A549 (cell line): ENCODE measurements around the gene NPLOC4. TPM values are rescaled to one million over a fixed set of nuclear protein-coding genes. Genes with fewer than 3 reads are reported as not detected.

ENCODE experiments used
- ATAC-seq, 2 experiments: fragments of 200-7000 bp in 1 of 2; fragments of >200 bp in 1 of 2; cut with Nextera tagmentation in 1 of 2; cut with Tn5 transposase in 1 of 2; 3 replicates each; pipeline versions ENCODE4 v1.8.0 to v1.9.1; 2018 to 2020; ENCODE audit warnings: mild to moderate bottlenecking in 1 of 2, moderate library complexity in 1 of 2
- CTCF ChIA-PET: fragments of 300-600 bp; sonication (Branson Sonifier 250); formaldehyde crosslinking; extraction: SDS; loops from one replicate; lab custom pipeline; 2021; ENCODE audit warnings: antibody characterized with exemption, inconsistent platforms; lab: Yijun Ruan, JAX
- POLR2A ChIA-PET: fragments of 350-600 bp; formaldehyde crosslinking; extraction: SDS; loops from one replicate; lab custom pipeline; 2021; ENCODE audit warnings: antibody characterized with exemption, inconsistent platforms; lab: Yijun Ruan, JAX
- DNase-seq, 2 experiments: peaks; one replicate each; pipeline versions ENCODE4 v3.0.0 to v3.0.0-alpha.2; 2011 to 2016; ENCODE audit warnings: low read depth in 1 of 2, low spot score in 1 of 2
- FAIRE-seq: peaks from 2 replicates; lab custom pipeline; 2011; peaks lifted over from hg19 to GRCh38; lab: Jason Lieb, UNC
- H3K27ac ChIP-seq, 2 experiments: fragments of >200 bp; sonication (Bioruptor Twin); formaldehyde crosslinking; 3 replicates each; pipeline ENCODE4 v1.5.1; 2016 to 2017
- H3K4me1 ChIP-seq: fragments of >200 bp; sonication (Bioruptor Twin); formaldehyde crosslinking; 3 replicates; pipeline ENCODE4 v1.6.1; 2016
- H3K4me2 ChIP-seq: fragments of >200 bp; sonication (Bioruptor Twin); formaldehyde crosslinking; 3 replicates; pipeline ENCODE4 v1.6.1; 2016
- H3K4me3 ChIP-seq: fragments of >200 bp; sonication (Bioruptor Twin); formaldehyde crosslinking; 3 replicates; pipeline ENCODE4 v1.5.1; 2016
- H3K9me3 ChIP-seq: fragments of >200 bp; sonication (Bioruptor Twin); formaldehyde crosslinking; 3 replicates; pipeline ENCODE4 v1.6.1; 2016
- ATOH8 ChIP-seq: fragments of 250-450 bp; sonication (Bioruptor Pico); IDR thresholded peaks from 2 replicates; pipeline ENCODE4 v1.5.0; 2020; ENCODE audit warnings: low read depth, mild to moderate bottlenecking, moderate library complexity
- BHLHE40 ChIP-seq: IDR thresholded peaks from 2 replicates; pipeline ENCODE4 v1.6.1; 2012; ENCODE audit warnings: low read depth, low read length, inconsistent platforms
- CBX2 ChIP-seq: fragments of 200-600 bp; sonication (generic); IDR thresholded peaks from 2 replicates; pipeline ENCODE4 v1.6.1; 2016; ENCODE audit warnings: low read depth, mild to moderate bottlenecking, borderline replicate concordance
- CHD2 ChIP-seq: fragments of 150-350 bp; IDR thresholded peaks from 2 replicates; pipeline ENCODE4 v1.6.1; 2014; ENCODE audit warnings: low read length; ENCODE audit not compliant: partially characterized antibody
- EHF ChIP-seq: fragments of 250-450 bp; sonication (Bioruptor Pico); IDR thresholded peaks from 2 replicates; pipeline ENCODE4 v1.5.0; 2020; ENCODE audit warnings: mild to moderate bottlenecking
- EHMT2 ChIP-seq: fragments of 200-600 bp; sonication (generic); IDR thresholded peaks from 2 replicates; pipeline ENCODE4 v1.6.1; 2016; ENCODE audit warnings: antibody characterized with exemption, low read depth, mild to moderate bottlenecking, moderate library complexity
- ESRRA ChIP-seq: fragments of 150-350 bp; IDR thresholded peaks from 2 replicates; pipeline ENCODE4 v1.6.1; 2014; ENCODE audit warnings: mild to moderate bottlenecking, low read length, borderline replicate concordance
- FOXS1 ChIP-seq: fragments of 250-450 bp; sonication (Bioruptor Pico); IDR thresholded peaks from 2 replicates; pipeline ENCODE4 v1.5.0; 2020; ENCODE audit warnings: mild to moderate bottlenecking, moderate library complexity
- HDAC2 ChIP-seq: fragments of 200-600 bp; sonication (generic); IDR thresholded peaks from 2 replicates; pipeline ENCODE4 v1.6.1; 2016
- HOXB5 ChIP-seq: fragments of 250-450 bp; sonication (Bioruptor Pico); IDR thresholded peaks from 2 replicates; pipeline ENCODE4 v1.5.0; 2020; ENCODE audit warnings: mild to moderate bottlenecking, moderate library complexity
- JUN ChIP-seq, 2 experiments: fragments of >200 bp; sonication (Bioruptor Twin); formaldehyde crosslinking; IDR thresholded peaks; 2 replicates in 1 of 2; 3 replicates in 1 of 2; pipeline ENCODE4 v1.6.1; 2016 to 2017
- KDM1A ChIP-seq: fragments of 200-600 bp; sonication (generic); IDR thresholded peaks from 2 replicates; pipeline ENCODE4 v1.6.1; 2016; ENCODE audit warnings: low read depth, mild to moderate bottlenecking
- MAFK ChIP-seq: fragments of 450-650 bp; IDR thresholded peaks from 2 replicates; pipeline ENCODE4 v1.6.1; 2014; ENCODE audit not compliant: partially characterized antibody
- MAX ChIP-seq: IDR thresholded peaks from 2 replicates; pipeline ENCODE4 v1.6.1; 2012
- MAZ ChIP-seq: fragments of 150-350 bp; IDR thresholded peaks from 2 replicates; pipeline ENCODE4 v1.6.1; 2014; ENCODE audit warnings: antibody characterized with exemption, low read depth, low read length, borderline replicate concordance
- MYC ChIP-seq: IDR thresholded peaks from 2 replicates; pipeline ENCODE4 v1.6.1; 2012; ENCODE audit warnings: mild to moderate bottlenecking, inconsistent platforms, low read length, improper control_type of control experiment, borderline replicate concordance
- NFE2L2 ChIP-seq: fragments of 150-350 bp; conservative IDR thresholded peaks from 2 replicates; pipeline ENCODE4 v1.6.1; 2014; ENCODE audit warnings: low read length
- NPAS2 ChIP-seq: fragments of 250-450 bp; sonication (Bioruptor Pico); IDR thresholded peaks from 2 replicates; pipeline ENCODE4 v1.8.0; 2022; ENCODE audit warnings: mild to moderate bottlenecking, moderate library complexity, borderline replicate concordance
- NR3C1 ChIP-seq: fragments of >200 bp; sonication (Bioruptor Twin); formaldehyde crosslinking; IDR thresholded peaks from 3 replicates; pipeline ENCODE4 v1.6.1; 2017
- PBX3 ChIP-seq: IDR thresholded peaks from 2 replicates; pipeline ENCODE4 v1.6.1; 2012
- POLR2A ChIP-seq: IDR thresholded peaks from 2 replicates; pipeline ENCODE4 v1.6.1; 2012; ENCODE audit warnings: mild to moderate bottlenecking, low read length
- POLR2AphosphoS2 ChIP-seq: conservative IDR thresholded peaks from 2 replicates; pipeline ENCODE4 v1.6.1; 2012; ENCODE audit warnings: low read length, improper control_type of control experiment, inconsistent platforms
- REST ChIP-seq: fragments of 200-600 bp; sonication (generic); IDR thresholded peaks from 2 replicates; pipeline ENCODE4 v1.6.1; 2016; ENCODE audit warnings: antibody characterized with exemption, mild to moderate bottlenecking, moderate library complexity
- RNF2 ChIP-seq: fragments of 200-600 bp; sonication (generic); IDR thresholded peaks from 2 replicates; pipeline ENCODE4 v1.6.1; 2016; ENCODE audit warnings: low read depth, mild to moderate bottlenecking, antibody characterized with exemption, moderate library complexity, borderline replicate concordance
- SREBF2 ChIP-seq: fragments of 450-650 bp; IDR thresholded peaks from 2 replicates; pipeline ENCODE4 v1.6.1; 2014; ENCODE audit warnings: mild to moderate bottlenecking, moderate library complexity
- WGBS: methylation state at CpG from one replicate; pipeline ENCODE4 v1.1.6; 2017; ENCODE audit errors: missing lambda C conversion rate; 5-methylcytosine and 5-hydroxymethylcytosine counted together
- polyA plus RNA-seq, 4 experiments: library from polyadenylated mRNA; depleted of rRNA in 3 of 4; stranded (reverse); fragments of >200 nt; fragmentation: RNase III in 1 of 4; extraction: RNeasy Plus Mini Kit Qiagen cat#74134 plus additional on column Dnase treatment in 1 of 4; gene quantifications; 2 replicates in 3 of 4; 3 replicates in 1 of 4; pipeline ENCODE4 v1.2.3, GENCODE V29; 2011 to 2017

NPLOC4 gene
- polyA plus RNA-seq, 2 of the 4 experiments (the other 2 are of a cell fraction): 98.5 to 101 TPM

GRCh38 chr17:81516439-81516838 lies 120.5 kb downstream of the NPLOC4 start:
- WGBS: 80% methylated on average over 4 of the region's 4 CpGs
- H3K9me3 ChIP-seq: no peaks in the 10 kb centered on the region
- peaks cover 43% of the 10 kb centered on the region for H3K4me1 ChIP-seq
- ATAC-seq (no peak), FAIRE-seq (no peak), DNase-seq (no peak)
- H3K4me3 ChIP-seq: peak overlapping the region; percentile 83
- peak overlapping the region; percentile 99 for H3K27ac ChIP-seq
- ChIA-PET POLR2A (no interaction called here), CTCF (interaction anchor here (0.6 to 4.7 kb wide), 6 partner anchors 13 to 225 kb away, joined by 3 to 30 read pairs (median 6); no protein-coding TSS in a partner anchor)
- H3K4me2 ChIP-seq: peak overlapping the region; percentile 87
- TF ChIP-seq CBX2 (no peak), MAFK (no peak), MAX (no peak), SREBF2 (no peak), EHF (no peak), POLR2A (0 out of 2 replicates have a peak, but pooled peaks have one; percentile 10)

GRCh38 chr17:81515530-81516041 lies 121.3 kb downstream of the NPLOC4 start:
- H3K4me2 ChIP-seq: peak overlapping the region; percentile 87
- no peak for TF ChIP-seq ATOH8
- TF ChIP-seq HDAC2: 0 out of 2 replicates have a peak, but pooled peaks have one; percentile 48
- TF ChIP-seq, all 56 proteins: peak for 1
- peak overlapping the region; percentile 83 for H3K4me3 ChIP-seq
- peak overlapping the region; percentile 99 for H3K27ac ChIP-seq
- no peak for FAIRE-seq
- H3K9me3 ChIP-seq: no peaks in the 10 kb centered on the region
- WGBS: 64% methylated on average over 19 of the region's 19 CpGs
- ChIA-PET POLR2A (interaction anchor here (0.9 to 1.4 kb wide), 4 partner anchors 27 to 221 kb away, joined by 3 to 4 read pairs (median 3); partner anchors contain the start of gene SLC38A10), CTCF (interaction anchor here (0.8 to 4.7 kb wide), 4 partner anchors 32 to 224 kb away, joined by 3 to 30 read pairs (median 12); no protein-coding TSS in a partner anchor)
- no peak for ATAC-seq
- DNase-seq: no peak
- peaks cover 43% of the 10 kb centered on the region for H3K4me1 ChIP-seq

DNA sequence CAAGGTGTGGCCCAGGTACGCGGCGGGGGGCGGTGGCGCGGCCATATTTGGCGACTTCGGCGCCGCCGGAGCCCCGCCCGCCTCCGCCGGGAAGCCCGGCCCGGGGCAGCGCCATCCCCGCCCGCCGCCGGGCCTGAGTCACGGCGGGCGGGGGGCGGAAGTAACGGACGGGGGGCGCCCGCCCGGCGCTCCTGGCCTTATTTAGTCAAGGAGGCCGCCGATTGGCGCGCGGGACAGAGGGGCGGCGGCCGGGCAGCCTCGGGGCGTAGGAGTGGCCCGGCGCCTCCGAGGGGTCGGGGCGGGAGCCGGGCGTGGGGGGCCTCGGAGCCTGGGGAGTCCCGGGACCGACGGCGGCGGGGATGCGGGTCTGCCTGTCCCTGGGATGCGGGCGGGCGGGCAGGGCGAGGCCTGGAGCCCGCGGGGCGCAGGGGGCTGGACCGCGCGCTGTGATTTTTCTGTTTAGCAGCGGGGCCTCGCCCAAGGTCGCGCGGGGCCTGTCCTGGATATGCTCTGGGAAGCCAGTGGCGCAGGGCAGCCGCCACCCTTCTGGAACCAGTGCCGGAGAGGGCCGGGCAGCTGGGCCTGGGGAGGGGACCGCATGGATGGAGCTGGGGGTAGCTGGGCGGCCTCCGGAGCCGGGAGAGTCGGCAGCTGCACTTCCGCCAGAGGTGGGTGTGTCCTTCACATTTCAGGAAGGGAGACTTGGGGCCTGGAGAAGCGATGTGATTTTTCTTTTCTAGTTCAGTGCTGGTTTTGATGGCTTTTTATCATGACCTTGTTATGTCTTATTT lies 122.0 kb downstream of the NPLOC4 start:
- 0% methylated on average over 16 of the region's 82 CpGs for WGBS
- ChIA-PET CTCF (interaction anchor here (0.6 to 4.7 kb wide), 4 partner anchors 13 to 86 kb away, joined by 3 to 30 read pairs (median 11); no protein-coding TSS in a partner anchor), POLR2A (interaction anchor here (0.9 to 1.4 kb wide), 5 partner anchors 26 to 220 kb away, joined by 3 to 4 read pairs (median 3); partner anchors contain the start of gene SLC38A10)
- Histone ChIP-seq H3K4me1 (peaks cover 38% of the 10 kb centered on the region), H3K4me2 (peak overlapping the region; percentile 87), H3K9me3 (no peaks in the 10 kb centered on the region), H3K4me3 (peak overlapping the region; percentile 83), H3K27ac (peak overlapping the region; percentile 99)
- FAIRE-seq (no peak), DNase-seq (peak; percentile 75 to 86), ATAC-seq (peak; percentile 11 to 21)
- TF ChIP-seq REST (no peak), EHF (no peak), RNF2 (no peak), NR3C1 (no peak), PBX3 (peak; percentile 51; the same call in 1 of the 2 replicates), HOXB5 (no peak), CHD2 (no peak), MYC (peak; percentile 91), KDM1A (no peak), MAZ (no peak; the same call in 1 of the 2 replicates), MAX (peak; percentile 89), JUN (IDR thresholded peaks at IDR 0.05) (peak; percentile 71 to 90; a peak in 4 of 5 replicates), POLR2AphosphoS2 (no peak; the same call in 1 of the 2 replicates), MAFK (no peak), ESRRA (no peak), POLR2A (peak; percentile 47), SREBF2 (no peak), FOXS1 (CRISPR knock-in tag) (no peak), NPAS2 (CRISPR knock-in tag) (no peak), NFE2L2 (no peak), BHLHE40 (no peak), EHMT2 (no peak)
